WTC11 (cell line): Measurements from ENCODE around the gene TANC1. TPM values are rescaled to one million over a fixed set of nuclear protein-coding genes. Genes with fewer than 3 reads are reported as not detected.

ENCODE experiments used
- ATAC-seq: fragments of 200-7000 bp; cut with Tn5 transposase; 2 replicates; pipeline ENCODE4 v1.10.0; 2021; ENCODE audit warnings: mild to moderate bottlenecking, moderate library complexity
- CTCF ChIA-PET: fragments of 300-600 bp; sonication (Branson Sonifier 250); formaldehyde crosslinking; loops from one replicate; lab custom pipeline; 2021; ENCODE audit warnings: antibody characterized with exemption; lab: Charles Lee
- POLR2A ChIA-PET: fragments of 350-600 bp; sonication (Branson Sonifier 250); formaldehyde crosslinking; loops from one replicate; lab custom pipeline; 2021; ENCODE audit warnings: antibody characterized with exemption; lab: Charles Lee
- DNase-seq: peaks from one replicate; pipeline ENCODE4 v3.0.0; 2021; ENCODE audit warnings: low spot score
- H3K27ac Mint-ChIP-seq: 2 replicates; pipeline ENCODE4 v1.8.0; 2021; ENCODE audit warnings: mixed read lengths
- H3K27me3 Mint-ChIP-seq: 2 replicates; pipeline ENCODE4 v1.8.0; 2021; ENCODE audit warnings: low read depth, mild to moderate bottlenecking, moderate library complexity, mixed read lengths
- H3K36me3 Mint-ChIP-seq: 2 replicates; pipeline ENCODE4 v1.8.0; 2021; ENCODE audit warnings: mixed read lengths
- H3K4me1 Mint-ChIP-seq: 2 replicates; pipeline ENCODE4 v1.8.0; 2022; ENCODE audit warnings: mixed read lengths
- H3K4me3 Mint-ChIP-seq: 2 replicates; pipeline ENCODE4 v1.8.0; 2021; ENCODE audit warnings: mild to moderate bottlenecking, moderate library complexity, mixed read lengths
- H3K9me3 Mint-ChIP-seq: 2 replicates; pipeline ENCODE4 v1.8.0; 2021; ENCODE audit warnings: mixed read lengths
- EMX1 ChIP-seq: fragments of 250-450 bp; sonication (Bioruptor Pico); IDR thresholded peaks from 2 replicates; pipeline ENCODE4 v1.8.0; 2021; ENCODE audit warnings: mild to moderate bottlenecking
- FOXK1 ChIP-seq: sonication (generic); formaldehyde crosslinking; IDR thresholded peaks from 2 replicates; pipeline ENCODE4 v1.8.0; 2022; ENCODE audit warnings: mild to moderate bottlenecking, moderate library complexity, missing genetic modification reagents
- FOXP4 ChIP-seq: sonication (generic); formaldehyde crosslinking; IDR thresholded peaks from 2 replicates; pipeline ENCODE4 v1.8.0; 2022; ENCODE audit warnings: mild to moderate bottlenecking, missing genetic modification reagents
- GABPB1 ChIP-seq: sonication (generic); formaldehyde crosslinking; IDR thresholded peaks from 2 replicates; pipeline ENCODE4 v1.8.1; 2023; ENCODE audit warnings: mild to moderate bottlenecking, missing genetic modification reagents
- HMGXB4 ChIP-seq: sonication (generic); formaldehyde crosslinking; IDR thresholded peaks from 2 replicates; pipeline ENCODE4 v1.8.1; 2023; ENCODE audit warnings: mild to moderate bottlenecking, moderate library complexity, missing genetic modification reagents
- NR2C2 ChIP-seq: sonication (generic); formaldehyde crosslinking; IDR thresholded peaks from 2 replicates; pipeline ENCODE4 v1.8.0; 2022; ENCODE audit warnings: mild to moderate bottlenecking, missing genetic modification reagents
- NR3C1 ChIP-seq: sonication (generic); formaldehyde crosslinking; conservative IDR thresholded peaks from 2 replicates; pipeline ENCODE4 v1.8.1; 2023; ENCODE audit warnings: low read depth, mild to moderate bottlenecking, missing genetic modification reagents
- SMAD4 ChIP-seq: sonication (generic); formaldehyde crosslinking; IDR thresholded peaks from 2 replicates; pipeline ENCODE4 v1.8.0; 2022; ENCODE audit warnings: mild to moderate bottlenecking, missing genetic modification reagents
- TEAD4 ChIP-seq: sonication (generic); formaldehyde crosslinking; IDR thresholded peaks from 2 replicates; pipeline ENCODE4 v1.8.0; 2022; ENCODE audit warnings: mild to moderate bottlenecking, missing genetic modification reagents
- ZNF232 ChIP-seq: sonication (generic); formaldehyde crosslinking; IDR thresholded peaks from 2 replicates; pipeline ENCODE4 v1.8.0; 2022; ENCODE audit warnings: mild to moderate bottlenecking, missing genetic modification reagents
- ZNF263 ChIP-seq: sonication (generic); formaldehyde crosslinking; IDR thresholded peaks from 2 replicates; pipeline ENCODE4 v1.8.1; 2022; ENCODE audit warnings: low read depth, mild to moderate bottlenecking, moderate library complexity, missing genetic modification reagents
- ZNF425 ChIP-seq: fragments of 250-450 bp; sonication (Bioruptor Pico); conservative IDR thresholded peaks from 2 replicates; pipeline ENCODE4 v1.9.0; 2021; ENCODE audit warnings: mild to moderate bottlenecking
- total RNA-seq: library from RNA; stranded (reverse); gene quantifications from 3 replicates; pipeline ENCODE4 v1.2.3, GENCODE V29; 2021
- TF ChIP-seq, protein P1 (sequence below): sonication (generic); formaldehyde crosslinking; IDR thresholded peaks from 2 replicates; pipeline ENCODE4 v1.8.1; 2023; ENCODE audit warnings: mild to moderate bottlenecking, missing genetic modification reagents, moderate library complexity
- TF ChIP-seq, protein P2 (sequence below): fragments of 250-450 bp; sonication (Bioruptor Pico); IDR thresholded peaks from 2 replicates; pipeline ENCODE4 v2.1.2; 2022; ENCODE audit warnings: mild to moderate bottlenecking, moderate library complexity
- TF ChIP-seq, protein P3 (sequence below): sonication (generic); formaldehyde crosslinking; IDR thresholded peaks from 2 replicates; pipeline ENCODE4 v1.8.0; 2023; ENCODE audit warnings: missing genetic modification reagents

The TANC1 gene
- total RNA-seq, 1 experiment from 2014 or later, result 11.6 TPM

DNA sequence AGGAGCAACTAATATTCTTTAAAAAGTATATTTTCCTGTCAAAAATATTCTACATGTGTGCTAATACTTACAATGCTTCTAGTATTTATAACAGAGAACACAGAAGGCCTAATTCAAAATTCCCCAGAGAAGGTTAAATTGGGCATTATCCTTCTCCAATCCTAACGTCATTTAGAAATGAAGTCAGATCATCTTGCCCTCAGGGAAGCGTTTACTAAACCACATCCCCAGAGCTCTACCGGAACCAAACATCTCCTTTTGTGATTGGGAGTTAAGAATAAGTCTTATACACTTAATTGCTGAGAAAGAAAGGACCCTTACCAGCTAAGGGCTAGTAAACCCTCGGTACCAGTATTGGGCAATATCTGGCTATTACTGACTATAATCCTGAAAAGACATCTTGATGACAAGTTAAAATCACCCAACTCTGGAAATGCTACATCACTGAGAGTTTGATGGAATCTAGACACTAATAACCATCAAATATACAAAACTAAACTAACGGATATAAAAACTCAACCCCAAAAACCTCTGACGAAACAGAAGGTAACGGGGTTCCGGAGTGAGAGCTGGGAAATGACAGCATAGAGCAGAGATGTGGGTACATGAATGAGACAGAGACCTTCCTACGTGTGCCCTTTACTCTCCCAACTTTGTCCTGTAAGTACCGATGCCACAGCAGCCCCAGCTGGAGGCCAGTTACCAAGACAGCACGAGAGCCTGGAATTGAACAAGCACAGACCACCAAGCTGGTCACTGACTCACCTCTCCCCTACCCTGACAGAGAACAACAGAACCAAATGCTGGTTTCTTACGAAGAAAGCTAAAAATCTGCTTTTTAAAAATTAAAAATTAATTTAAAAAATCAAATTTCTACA is 283.1 kb downstream of the TANC1 start:
- ChIA-PET CTCF (no interaction called here), POLR2A (interaction anchor here (0.5 kb wide), 1 partner anchor 38 kb away, joined by 4 read pairs; no protein-coding TSS in a partner anchor)
- Mint-ChIP-seq H3K4me3 (no peak overlapping the region), H3K27ac (no peak overlapping the region), H3K27me3 (no peaks in the 10 kb centered on the region), H3K4me1 (no peaks in the 10 kb centered on the region), H3K36me3 (peaks cover 10% of the 10 kb centered on the region; the same call in 1 of the 2 replicates)
- no peak for ATAC-seq
- TF ChIP-seq FOXK1 (CRISPR knock-in tag) (no peak), HMGXB4 (no peak), TEAD4 (CRISPR knock-in tag) (no peak), FOXP4 (CRISPR knock-in tag) (no peak), ZNF232 (no peak)
- TF ChIP-seq, protein P1, sequence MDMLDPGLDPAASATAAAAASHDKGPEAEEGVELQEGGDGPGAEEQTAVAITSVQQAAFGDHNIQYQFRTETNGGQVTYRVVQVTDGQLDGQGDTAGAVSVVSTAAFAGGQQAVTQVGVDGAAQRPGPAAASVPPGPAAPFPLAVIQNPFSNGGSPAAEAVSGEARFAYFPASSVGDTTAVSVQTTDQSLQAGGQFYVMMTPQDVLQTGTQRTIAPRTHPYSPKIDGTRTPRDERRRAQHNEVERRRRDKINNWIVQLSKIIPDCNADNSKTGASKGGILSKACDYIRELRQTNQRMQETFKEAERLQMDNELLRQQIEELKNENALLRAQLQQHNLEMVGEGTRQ, result no peak
- TF ChIP-seq, protein P2, sequence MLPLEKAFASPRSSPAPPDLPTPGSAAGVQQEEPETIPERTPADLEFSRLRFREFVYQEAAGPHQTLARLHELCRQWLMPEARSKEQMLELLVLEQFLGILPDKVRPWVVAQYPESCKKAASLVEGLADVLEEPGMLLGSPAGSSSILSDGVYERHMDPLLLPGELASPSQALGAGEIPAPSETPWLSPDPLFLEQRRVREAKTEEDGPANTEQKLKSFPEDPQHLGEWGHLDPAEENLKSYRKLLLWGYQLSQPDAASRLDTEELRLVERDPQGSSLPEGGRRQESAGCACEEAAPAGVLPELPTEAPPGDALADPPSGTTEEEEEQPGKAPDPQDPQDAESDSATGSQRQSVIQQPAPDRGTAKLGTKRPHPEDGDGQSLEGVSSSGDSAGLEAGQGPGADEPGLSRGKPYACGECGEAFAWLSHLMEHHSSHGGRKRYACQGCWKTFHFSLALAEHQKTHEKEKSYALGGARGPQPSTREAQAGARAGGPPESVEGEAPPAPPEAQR (CRISPR knock-in tag), result no peak
- TF ChIP-seq, all 79 proteins: peak for 0
- H3K9me3 Mint-ChIP-seq, result peaks cover under 1% of the 10 kb centered on the region; the same call in 1 of the 2 replicates
- no peak for DNase-seq

GRCh38 chr2:159252905-159253304 is 284.5 kb downstream of the TANC1 start:
- ATAC-seq (no peak), DNase-seq (no peak)
- Mint-ChIP-seq H3K4me3 (no peak overlapping the region), H3K27me3 (no peaks in the 10 kb centered on the region), H3K4me1 (no peaks in the 10 kb centered on the region), H3K27ac (no peak overlapping the region), H3K36me3 (peaks cover 4% of the 10 kb centered on the region; the same call in 1 of the 2 replicates), H3K9me3 (no peaks in the 10 kb centered on the region)
- ChIA-PET POLR2A (no interaction called here), CTCF (no interaction called here)
- TF ChIP-seq NR3C1 (CRISPR knock-in tag) (no peak), SMAD4 (CRISPR knock-in tag) (no peak), HMGXB4 (no peak), ZNF263 (CRISPR knock-in tag) (no peak), EMX1 (CRISPR knock-in tag) (no peak), ZNF425 (no peak), GABPB1 (no peak), NR2C2 (CRISPR knock-in tag) (no peak)
- TF ChIP-seq, protein P3, sequence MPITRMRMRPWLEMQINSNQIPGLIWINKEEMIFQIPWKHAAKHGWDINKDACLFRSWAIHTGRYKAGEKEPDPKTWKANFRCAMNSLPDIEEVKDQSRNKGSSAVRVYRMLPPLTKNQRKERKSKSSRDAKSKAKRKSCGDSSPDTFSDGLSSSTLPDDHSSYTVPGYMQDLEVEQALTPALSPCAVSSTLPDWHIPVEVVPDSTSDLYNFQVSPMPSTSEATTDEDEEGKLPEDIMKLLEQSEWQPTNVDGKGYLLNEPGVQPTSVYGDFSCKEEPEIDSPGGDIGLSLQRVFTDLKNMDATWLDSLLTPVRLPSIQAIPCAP (CRISPR knock-in tag), result no peak
